Activated CD8-positive, alpha-beta T cell treated with anti-CD3 and anti-CD28 coated beads for 36 hours (primary cell): ENCODE data around the gene OXSR1. TPM values are rescaled to one million over a fixed set of nuclear protein-coding genes. Genes with fewer than 3 reads are reported as not detected.
A peak's percentile ranks its signal among the peaks of the same experiment; 100 is the strongest.

Experiments
- ATAC-seq: fragments of 200-7000 bp; cut with Tn5 transposase; one replicate; pipeline ENCODE4 v1.10.0; 2021; ENCODE audit warnings: mild to moderate bottlenecking, moderate library complexity
- CTCF ChIA-PET: fragments of 350-600 bp; sonication (Branson Sonifier 250); formaldehyde crosslinking; loops from one replicate; lab custom pipeline; 2021; ENCODE audit warnings: antibody characterized with exemption; lab: Charles Lee
- POLR2A ChIA-PET: fragments of 350-600 bp; sonication (Branson Sonifier 250); formaldehyde crosslinking; loops from one replicate; lab custom pipeline; 2021; ENCODE audit warnings: antibody characterized with exemption; lab: Charles Lee
- DNase-seq: peaks from one replicate; pipeline ENCODE4 v3.0.0-alpha.2; 2020
- H3K27ac Mint-ChIP-seq: one replicate; pipeline ENCODE4 v1.8.0; 2021; ENCODE audit warnings: mild to moderate bottlenecking, mixed read lengths
- H3K27me3 Mint-ChIP-seq: one replicate; pipeline ENCODE4 v1.8.0; 2021; ENCODE audit warnings: mixed read lengths
- H3K36me3 Mint-ChIP-seq: one replicate; pipeline ENCODE4 v1.8.0; 2021; ENCODE audit warnings: low read depth, mixed read lengths
- H3K4me1 Mint-ChIP-seq: one replicate; pipeline ENCODE4 v1.8.0; 2021; ENCODE audit warnings: low read depth, mixed read lengths
- H3K4me3 Mint-ChIP-seq: one replicate; pipeline ENCODE4 v1.8.0; 2021; ENCODE audit warnings: mild to moderate bottlenecking, moderate library complexity, mixed read lengths
- H3K9me3 Mint-ChIP-seq: one replicate; pipeline ENCODE4 v1.8.0; 2021; ENCODE audit warnings: mixed read lengths
- CTCF ChIP-seq: fragments of 200-600 bp; IDR thresholded peaks from one replicate; pipeline ENCODE4 v1.8.0; 2022; ENCODE audit warnings: antibody characterized with exemption, mild to moderate bottlenecking
- intact Hi-C: fragments of 100-400 bp; cut with micrococcal nuclease; formaldehyde crosslinking; loops from one replicate; pipeline ENCODE4 v1.10.0; 2022
- total RNA-seq, 2 experiments: library from RNA; stranded (reverse); gene quantifications; one replicate each; pipeline ENCODE4 v1.2.3, GENCODE V29; 2021

The OXSR1 gene
- total RNA-seq, 2 experiments from 2014 or later: 56.5 to 57.9 TPM

GRCh38 chr3:38148311-38148882 is 16.9 kb upstream of the OXSR1 start:
- ATAC-seq (no peak), DNase-seq (no peak)
- H3K36me3 Mint-ChIP-seq: peaks cover 1% of the 10 kb centered on the region
- H3K27me3 Mint-ChIP-seq: no peaks in the 10 kb centered on the region
- TF ChIP-seq CTCF: no peak
- peaks cover 31% of the 10 kb centered on the region for H3K4me1 Mint-ChIP-seq
- intact Hi-C loops: no loop called here
- ChIA-PET POLR2A (interaction anchor here (0.5 to 1.0 kb wide), 3 partner anchors 9 to 75 kb away, joined by 3 read pairs; partner anchors contain the start of gene MYD88), CTCF (interaction anchor here (0.7 to 1.5 kb wide), 2 partner anchors 10 to 15 kb away, joined by 3 to 8 read pairs; partner anchors contain the start of gene MYD88)
- H3K27ac Mint-ChIP-seq: no peak overlapping the region
- H3K9me3 Mint-ChIP-seq: peaks cover 19% of the 10 kb centered on the region
- no peak overlapping the region for H3K4me3 Mint-ChIP-seq

- H3K4me3 Mint-ChIP-seq: no peak overlapping the region
- POLR2A ChIA-PET: interaction anchor here (1.0 kb wide), 1 partner anchor 10 kb away, joined by 3 read pairs; no protein-coding TSS in a partner anchor
- CTCF ChIA-PET: interaction anchor here (1.4 kb wide), 1 partner anchor 15 kb away, joined by 4 read pairs; no protein-coding TSS in a partner anchor
- no peak for TF ChIP-seq CTCF
- ATAC-seq (no peak), DNase-seq (no peak)
- H3K27me3 Mint-ChIP-seq: no peaks in the 10 kb centered on the region
- H3K27ac Mint-ChIP-seq: no peak overlapping the region
- H3K36me3 Mint-ChIP-seq: peaks cover 1% of the 10 kb centered on the region
- H3K4me1 Mint-ChIP-seq: peaks cover 43% of the 10 kb centered on the region
- peaks cover 19% of the 10 kb centered on the region for H3K9me3 Mint-ChIP-seq
- intact Hi-C loops: loop anchor here (2.0 kb wide), 1 partner anchor 15 kb away; the partner anchor contains the start of gene OXSR1
These were observed 15.6 kb upstream of the OXSR1 start for GRCh38 chr3:38149708-38150107.

GRCh38 chr3:38150780-38151528 is 14.4 kb upstream of the OXSR1 start:
- Mint-ChIP-seq H3K4me1 (peaks cover 51% of the 10 kb centered on the region), H3K9me3 (peaks cover 13% of the 10 kb centered on the region), H3K4me3 (no peak overlapping the region), H3K27me3 (no peaks in the 10 kb centered on the region), H3K36me3 (peaks cover 1% of the 10 kb centered on the region), H3K27ac (peak overlapping the region; percentile 60)
- TF ChIP-seq CTCF: no peak
- intact Hi-C loops: loop anchor here (2.0 kb wide), 1 partner anchor 14 kb away; the partner anchor contains the start of gene OXSR1
- DNase-seq (peak; percentile 24), ATAC-seq (no peak)
- ChIA-PET CTCF (no interaction called here), POLR2A (interaction anchor here (0.6 to 0.7 kb wide), 2 partner anchors 14 to 55 kb away, joined by 3 read pairs; partner anchors contain the start of gene OXSR1)

- intact Hi-C loops: loop anchor here (2.0 kb wide), 1 partner anchor 13 kb away; the partner anchor contains the start of gene OXSR1
- no peak overlapping the region for H3K4me3 Mint-ChIP-seq
- CTCF ChIA-PET: interaction anchor here (1.0 to 4.3 kb wide), 2 partner anchors 12 to 146 kb away, joined by 3 to 21 read pairs; partner anchors contain the start of gene OXSR1
- H3K4me1 Mint-ChIP-seq: peaks cover 51% of the 10 kb centered on the region
- DNase-seq (no peak), ATAC-seq (peak; percentile 55)
- H3K27ac Mint-ChIP-seq: peak overlapping the region; percentile 60
- H3K9me3 Mint-ChIP-seq: peaks cover 8% of the 10 kb centered on the region
- no peaks in the 10 kb centered on the region for H3K36me3 Mint-ChIP-seq
- POLR2A ChIA-PET: interaction anchor here (0.6 to 0.7 kb wide), 3 partner anchors 14 to 58 kb away, joined by 3 read pairs; partner anchors contain the start of gene OXSR1
- no peak for TF ChIP-seq CTCF
- no peaks in the 10 kb centered on the region for H3K27me3 Mint-ChIP-seq
These were observed 13.6 kb upstream of the OXSR1 start for GRCh38 chr3:38151667-38152265.
